Putamen (tissue), 1 donor: ENCODE measurements around the gene RNF187.

Experiments used
- DNase-seq: peaks from one replicate; pipeline ENCODE4 v3.0.0-alpha.2; 2016; ENCODE audit warnings: low spot score

RNF187 gene

DNA sequence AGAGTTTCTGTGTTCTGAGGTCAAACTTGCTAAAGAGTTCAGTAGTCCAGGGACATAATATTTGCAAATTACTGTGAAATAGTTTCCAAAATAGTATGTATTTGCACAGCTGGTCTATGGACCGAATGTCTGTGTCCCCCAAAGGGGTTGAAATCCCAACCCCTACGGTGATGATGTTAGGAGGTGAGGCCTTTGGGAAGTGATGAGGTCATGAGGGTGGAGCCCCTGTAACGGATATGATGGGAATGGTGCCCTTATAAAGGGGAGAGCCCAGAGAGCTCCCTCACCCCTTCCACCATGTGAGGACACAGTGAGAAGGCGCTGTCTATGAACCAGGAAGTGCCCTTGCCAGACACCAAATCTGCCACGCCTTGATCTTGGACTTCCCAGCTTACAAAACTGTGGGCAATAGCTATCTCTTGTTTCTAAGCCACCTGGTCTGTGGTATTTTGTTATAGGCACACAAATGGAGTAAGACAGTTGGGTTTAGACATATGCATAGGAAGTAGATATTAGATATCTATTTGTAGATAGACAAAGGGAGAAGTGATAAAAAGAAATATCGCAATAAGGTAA is 21.7 kb downstream of the RNF187 start:
- DNase-seq: no peak

DNA sequence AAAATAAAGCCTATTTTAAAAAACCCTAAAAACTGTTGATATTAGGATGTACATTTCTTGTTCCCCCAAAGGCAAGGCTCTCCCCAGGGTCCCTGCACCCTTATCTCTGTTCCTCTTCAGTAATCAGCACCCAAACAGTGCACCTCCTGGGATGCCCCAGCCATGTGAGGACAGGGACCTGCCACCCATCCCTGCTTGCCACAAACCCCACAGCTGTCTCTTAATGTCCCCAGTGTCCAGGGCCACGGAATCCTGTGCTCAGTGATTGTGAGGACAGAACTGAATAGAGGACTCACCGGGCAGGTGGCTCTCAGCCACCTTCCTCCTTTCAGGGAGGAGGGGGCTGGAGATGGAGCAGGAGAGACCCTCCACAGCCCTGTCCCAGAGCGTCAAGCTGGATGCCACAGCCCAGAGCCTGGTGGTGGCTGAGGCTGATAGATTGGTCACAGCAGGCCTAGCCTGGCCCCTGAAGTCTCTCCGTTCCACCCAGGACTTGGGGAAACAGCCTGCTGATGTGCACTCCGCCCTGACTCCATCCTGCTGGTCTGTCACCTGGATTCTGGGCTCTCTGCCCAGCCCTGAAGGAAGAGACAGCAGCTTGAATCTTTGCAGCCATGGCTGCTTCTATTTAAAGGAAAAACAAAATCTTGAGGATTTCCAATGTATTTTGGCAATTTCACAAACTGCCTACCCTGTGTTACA is 23.1 kb downstream of the RNF187 start:
- DNase-seq: no peak

DNA sequence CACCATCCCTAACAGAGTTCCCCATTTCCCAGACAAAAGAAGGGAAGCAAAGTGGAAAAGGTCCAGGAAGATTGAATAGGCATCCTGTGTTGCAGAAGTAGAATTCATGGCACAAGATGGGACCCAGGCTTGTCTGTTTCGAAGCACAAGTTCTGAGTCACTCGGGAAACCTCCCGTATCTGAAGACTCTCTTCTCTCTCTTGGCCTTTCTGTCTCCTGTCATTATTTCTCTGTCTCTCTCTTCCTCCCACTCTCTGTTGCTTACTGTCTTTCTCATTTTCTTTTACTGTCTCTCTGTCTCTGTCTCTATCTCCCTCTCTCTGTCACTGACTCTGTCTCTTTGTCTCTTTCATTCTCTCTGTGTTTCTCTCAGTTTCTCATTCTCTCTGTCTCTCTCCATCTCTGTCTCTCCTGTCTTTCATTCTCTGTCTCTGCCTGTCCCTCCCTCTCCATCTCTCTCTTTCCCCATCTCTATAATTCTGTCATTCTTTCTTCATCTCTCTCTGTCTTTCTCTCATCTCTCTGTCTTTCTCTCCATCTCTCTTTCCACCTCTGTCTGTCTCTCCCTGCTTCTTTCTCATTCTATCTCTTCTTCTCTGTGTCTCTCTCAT is 23.7 kb downstream of the RNF187 start:
- no peak for DNase-seq

DNA sequence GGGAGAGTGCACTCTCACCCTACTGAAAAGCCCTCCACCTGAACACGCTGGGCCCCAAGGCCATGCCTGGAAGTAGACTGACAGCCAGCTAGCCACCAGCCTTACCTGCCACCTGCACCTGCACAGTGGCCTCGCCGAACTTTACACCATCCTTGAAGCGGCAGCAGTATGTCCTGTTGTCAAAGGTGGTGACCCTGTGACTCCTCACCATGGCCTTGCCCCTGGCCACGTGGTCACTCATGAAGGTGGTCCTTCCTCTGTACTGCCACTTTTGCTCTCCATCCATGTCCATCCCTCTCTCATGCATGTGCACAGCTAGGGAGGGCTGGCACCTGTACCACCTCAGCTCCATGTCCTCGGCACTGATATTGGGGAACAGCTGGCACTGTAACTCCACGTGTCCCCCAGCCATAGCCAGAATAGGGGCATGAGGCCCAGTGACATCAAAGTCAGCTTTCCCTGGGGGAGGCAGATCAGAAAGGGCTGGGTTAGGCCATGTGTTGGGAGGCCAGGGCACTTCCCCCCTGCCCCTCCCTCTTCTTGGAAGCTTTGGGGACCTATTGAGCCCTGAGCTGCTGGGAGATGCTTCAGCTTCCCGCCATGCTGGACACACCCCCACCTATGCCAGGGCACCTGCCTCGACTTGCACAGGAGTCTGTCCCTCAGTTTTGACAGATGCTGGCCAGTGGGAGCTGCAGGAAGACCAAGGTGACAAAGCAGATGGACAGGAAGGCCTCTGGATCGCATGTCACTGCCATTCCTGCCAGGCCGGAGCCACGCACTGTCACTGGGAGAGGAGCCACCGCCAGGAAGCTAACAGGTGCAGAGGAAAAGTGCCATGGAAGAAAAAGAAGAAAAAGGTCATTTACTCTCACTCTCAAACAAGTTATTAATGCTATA is 24.6 kb downstream of the RNF187 start:
- DNase-seq: no peak

DNA sequence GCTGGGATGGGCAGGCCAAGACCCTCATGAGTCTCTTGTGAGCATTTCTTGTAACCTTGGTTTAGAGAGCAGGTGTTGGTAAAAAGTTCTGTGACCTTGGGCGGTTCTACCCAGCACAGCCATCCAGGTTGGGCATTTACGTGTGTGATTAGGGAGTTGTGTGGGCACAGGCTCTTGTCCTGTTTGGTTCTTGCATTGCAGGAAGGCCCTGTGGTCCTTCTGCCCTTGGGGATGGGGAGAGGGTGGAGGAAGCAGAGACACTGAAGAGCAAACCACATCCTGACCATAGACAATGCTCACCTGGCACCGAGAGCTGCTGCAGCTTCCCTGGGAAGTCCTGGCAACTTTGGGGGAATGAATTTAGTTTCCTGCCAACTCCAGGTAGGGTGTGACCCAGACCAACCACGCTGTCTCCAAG is 25.6 kb downstream of the RNF187 start:
- DNase-seq: no peak

DNA sequence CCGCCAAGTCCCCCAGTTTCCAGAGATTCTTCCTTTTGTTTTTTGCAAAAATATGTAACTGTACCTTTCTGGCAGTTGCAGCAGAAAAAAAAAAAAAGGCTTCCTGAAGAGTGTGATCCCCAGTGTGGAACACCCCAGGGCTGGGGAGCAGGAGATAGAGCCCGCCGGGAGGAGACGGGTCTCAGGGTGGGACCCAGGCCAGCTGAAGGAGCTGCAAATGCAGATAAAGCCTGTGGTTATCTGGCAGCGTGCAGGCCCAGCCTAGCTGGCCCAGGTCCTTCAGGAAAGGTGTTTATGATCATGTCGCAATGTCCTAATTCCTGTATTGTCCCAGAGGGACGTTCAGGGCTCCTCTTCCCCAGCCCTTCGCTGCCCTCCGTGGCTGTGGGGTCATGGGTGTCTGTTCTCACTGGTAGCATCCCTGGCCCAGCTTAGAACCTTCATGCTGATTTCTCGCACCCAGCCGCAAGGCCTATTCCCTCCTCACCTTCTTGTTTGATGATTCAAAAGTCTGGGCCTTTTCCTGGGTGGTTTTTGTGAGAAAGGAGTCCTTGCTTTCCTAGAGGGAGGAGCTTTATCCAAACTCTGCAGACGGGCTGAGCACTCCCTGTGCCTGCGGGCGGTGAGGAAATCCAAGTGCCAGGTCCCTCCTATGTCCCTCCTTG is 26.2 kb downstream of the RNF187 start:
- no peak for DNase-seq

DNA sequence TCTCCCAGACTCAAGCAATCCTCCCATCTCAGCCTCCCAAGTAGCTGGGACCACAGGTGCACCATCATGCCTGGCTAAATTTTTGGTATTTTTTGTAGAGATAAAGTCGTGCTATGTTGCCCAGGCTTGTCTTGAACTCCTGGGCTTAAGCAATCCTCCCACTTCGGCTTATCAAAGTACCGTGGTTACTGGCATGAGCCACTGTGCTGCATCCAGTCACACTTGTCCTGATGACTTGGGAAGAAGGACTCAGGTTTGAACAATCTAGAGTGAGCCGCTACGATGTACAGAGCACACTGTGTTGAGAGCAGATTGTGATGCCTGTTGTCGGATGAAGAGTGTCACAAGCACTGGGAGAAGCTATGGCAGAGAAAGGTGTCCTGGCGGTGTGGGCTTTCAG is 27.2 kb downstream of the RNF187 start:
- no peak for DNase-seq

DNA sequence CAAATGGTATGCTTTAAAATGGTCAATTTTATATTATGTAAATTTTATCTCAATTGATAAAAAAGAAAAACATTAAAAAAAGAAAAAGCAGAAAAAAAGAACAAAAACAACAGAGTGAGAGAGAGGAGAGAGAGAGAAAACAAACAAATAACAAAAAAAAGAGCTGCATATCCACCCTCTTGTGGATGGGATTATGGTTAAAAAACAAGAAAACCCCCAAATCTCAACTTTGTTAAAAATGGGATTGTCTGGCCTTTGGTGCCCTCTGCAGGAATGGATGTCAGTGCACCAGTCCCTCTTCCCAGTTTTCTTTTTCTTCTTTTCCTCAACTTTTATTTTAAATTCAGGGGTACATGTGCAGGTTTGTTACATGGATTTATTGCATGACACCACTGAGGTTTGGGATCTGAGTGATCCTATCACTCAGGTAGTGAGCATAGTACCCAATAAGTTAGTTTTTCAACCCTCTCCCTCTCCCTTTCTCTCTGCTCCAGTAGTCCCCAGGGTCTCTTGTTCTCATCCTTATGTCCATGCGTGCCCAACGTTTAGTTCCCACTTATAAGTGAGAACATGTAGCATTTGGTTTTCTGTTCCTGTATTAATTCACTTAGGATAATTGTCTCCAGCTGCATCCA is 28.1 kb downstream of the RNF187 start:
- DNase-seq: no peak

DNA sequence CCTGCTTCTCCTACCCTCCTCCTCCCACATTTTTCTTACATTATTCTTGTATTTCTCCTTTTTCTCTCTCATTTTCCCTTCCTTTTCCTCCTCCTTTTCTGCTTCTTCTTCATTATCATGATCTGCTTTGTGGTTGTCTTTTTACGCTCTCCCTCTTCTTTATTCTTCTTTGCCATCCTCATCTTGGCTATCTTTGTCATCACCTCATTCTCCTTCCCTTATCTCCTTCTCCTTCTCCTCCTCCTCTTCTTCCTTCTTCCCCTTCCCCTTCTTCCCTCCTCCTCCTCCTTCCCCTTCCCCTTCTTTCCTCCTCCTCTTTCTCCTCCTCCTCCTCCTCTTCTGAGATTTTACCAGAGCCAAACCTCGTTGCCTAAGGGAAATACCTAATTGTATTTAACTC is 30.5 kb downstream of the RNF187 start:
- DNase-seq: no peak

DNA sequence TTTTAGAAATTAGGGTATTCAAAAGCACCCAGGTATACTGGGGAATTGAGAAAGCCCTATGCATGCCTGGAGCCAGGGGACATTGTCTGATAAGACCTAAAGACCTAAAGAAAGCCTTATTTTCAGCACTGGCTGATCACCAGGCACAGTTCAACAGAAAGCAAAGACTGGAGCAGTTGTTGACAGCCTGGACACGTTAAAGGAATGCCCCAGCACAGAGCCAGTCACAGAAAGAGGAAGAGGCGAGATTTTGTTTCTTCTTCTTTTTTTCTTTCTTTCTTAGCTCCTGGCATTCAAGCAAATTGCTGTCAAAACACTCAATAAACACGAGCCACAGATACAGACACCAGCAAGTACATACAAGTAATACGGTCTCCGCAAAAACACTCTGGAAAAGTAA is 40.4 kb downstream of the RNF187 start:
- no peak for DNase-seq

DNA sequence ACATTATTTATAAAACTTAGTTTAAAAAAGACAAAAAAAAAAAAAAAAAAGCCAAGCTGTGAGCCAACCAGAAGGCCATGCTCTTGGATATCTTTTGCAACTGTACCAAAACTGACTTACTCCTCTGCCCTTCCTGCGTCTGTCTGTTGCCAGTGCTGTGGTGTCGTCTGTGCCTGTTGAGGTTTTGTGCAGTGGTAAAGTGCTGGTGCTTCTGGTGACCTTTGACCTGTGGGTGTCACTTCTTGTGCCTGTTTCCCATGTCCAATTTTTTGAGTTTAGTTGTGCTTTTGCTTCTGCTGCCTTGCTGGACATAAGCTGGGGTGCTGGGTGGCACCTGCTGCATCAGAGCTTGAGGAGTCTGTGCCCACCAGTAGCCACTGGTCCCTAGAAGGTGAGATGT is 41.4 kb downstream of the RNF187 start:
- DNase-seq: no peak

DNA sequence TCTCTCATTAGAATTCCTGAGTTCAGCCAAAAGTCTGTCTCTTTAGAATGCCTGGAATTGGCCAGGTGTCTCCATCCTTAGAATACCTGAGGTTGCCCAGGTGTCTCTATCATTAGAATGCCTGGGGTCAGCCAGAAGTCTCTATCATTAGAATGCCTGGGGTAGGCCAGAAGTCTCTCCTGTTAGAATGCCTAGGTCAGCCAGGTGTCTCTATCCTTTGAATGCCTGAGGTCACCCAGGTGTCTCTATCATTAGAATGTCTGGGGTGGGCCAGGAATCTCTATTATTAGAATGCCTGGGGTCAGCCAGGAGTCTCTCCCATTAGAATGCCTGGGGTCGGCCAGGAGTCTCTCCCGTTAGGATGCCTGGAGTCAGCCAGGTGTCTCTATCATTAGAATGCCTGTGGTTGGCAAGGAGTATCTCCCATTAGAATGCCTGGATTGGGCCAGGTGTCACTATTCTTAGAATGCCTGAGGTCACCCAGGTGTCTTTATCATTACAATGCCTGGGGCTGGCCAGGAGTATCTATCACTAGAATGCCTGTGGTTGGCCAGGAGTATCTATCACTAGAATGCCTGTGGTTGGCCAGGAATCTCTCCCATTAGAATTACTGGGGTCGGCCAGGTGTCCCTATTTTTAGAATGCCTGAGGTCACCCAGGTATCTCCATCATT is 43.0 kb downstream of the RNF187 start:
- no peak for DNase-seq

DNA sequence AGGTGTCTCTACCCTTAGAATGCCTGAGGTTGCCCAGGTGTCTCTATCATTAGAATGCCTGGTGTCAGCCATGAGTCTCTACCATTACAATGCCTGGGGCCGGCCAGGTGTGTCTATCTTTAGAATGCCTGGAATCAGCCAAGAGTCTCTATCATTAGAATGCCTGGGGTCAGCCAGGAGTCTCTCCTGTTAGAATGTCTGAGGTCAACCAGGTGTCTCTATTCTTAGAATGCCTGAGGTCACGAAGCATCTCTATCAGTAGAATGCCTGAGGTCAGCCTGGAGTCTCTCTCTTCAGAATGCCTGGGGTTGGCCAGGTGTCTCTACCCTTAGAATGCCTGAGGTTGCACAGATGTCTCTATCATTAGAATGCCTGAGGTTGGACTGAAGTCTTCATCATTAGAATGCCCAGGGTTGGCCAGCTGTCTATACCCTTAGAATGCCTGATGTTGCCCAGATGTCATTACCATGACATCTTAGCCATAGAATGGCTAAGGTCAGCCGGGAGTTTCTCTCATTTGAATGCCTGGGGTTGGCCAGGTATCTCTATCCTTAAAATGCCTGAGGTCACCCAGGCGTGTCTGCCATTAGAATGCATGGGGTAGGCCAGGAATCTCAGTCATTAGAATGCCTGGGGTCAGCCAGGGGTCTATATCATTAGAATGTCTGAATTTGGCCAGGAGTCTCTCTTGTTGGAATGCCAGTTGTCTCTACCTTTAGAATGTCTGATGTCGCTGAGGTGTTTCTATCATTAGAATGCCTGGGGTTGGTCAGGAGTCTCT is 44.0 kb downstream of the RNF187 start:
- no peak for DNase-seq

DNA sequence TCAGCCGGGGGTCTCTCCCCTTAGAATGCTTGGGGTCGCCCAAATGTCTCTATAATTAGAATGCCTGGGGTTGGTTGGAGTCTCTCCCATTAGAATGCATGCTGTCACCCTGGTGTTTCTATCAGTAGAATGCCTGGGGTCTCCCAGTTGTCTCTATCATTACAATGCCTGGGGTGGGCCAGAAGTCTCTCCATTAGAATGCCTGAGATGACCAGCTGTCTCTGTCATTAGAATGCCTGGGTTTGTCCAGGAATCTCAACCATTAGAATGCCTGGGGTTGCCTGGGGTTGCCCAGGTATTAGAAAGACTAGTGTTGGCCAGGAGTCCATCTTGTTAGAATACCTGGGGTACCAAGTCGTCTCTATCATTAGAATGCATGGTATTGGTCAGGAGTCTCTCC is 51.6 kb downstream of the RNF187 start:
- DNase-seq: no peak

DNA sequence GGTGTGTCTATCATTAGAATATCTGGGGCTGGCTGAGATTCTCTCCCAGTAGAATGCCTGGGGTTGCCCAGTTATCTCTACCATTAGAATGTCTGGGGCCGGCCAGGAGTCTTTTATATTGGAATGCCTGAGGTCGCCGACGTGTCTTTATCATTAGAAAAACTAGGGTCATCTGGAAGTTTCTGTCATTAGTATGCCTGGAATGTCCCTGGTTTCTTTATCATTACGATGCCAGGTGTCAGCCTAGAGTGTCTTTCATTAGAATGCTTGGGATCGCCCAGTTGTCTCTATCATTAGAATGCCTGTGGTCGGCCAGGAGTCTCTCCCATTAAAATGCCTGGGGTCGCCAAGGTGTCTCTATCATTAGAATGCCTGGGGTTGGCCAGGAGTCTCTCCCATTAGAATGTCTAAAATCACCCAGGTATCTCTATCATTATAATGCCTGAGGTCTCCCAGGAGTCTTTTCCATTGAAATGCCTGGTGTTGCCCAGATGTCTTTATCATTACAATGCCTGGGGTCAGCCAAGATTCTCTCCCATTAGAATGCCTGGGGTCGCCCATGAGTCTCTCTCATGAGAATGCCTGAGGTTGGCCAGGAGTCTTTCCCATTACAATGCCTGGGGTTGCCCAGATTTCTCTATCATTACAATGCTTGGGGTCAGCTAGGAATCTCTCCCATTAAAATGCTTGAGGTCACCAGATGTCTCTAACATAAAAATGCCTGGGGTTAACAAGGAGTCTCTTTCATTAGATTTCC is 53.2 kb downstream of the RNF187 start:
- DNase-seq: no peak

DNA sequence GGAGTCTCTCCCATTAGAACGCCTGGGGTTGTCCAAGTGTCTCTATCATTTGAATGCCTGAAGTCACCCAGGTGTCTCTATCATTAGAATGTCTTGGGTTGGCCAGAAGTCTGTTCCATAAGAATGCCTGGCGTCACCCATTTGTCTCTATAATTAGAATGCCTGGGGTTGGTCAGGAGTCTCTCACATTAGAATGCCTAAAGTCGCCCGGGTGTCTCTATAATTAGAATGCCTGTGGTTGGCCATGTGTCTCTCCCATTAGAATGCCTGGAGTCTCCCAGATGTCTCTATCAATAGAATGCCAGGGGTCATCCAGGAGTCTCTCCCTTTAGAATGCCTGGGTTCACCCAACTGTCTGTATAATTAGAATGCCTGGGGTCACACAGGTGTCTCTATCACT is 54.5 kb downstream of the RNF187 start:
- no peak for DNase-seq

DNA sequence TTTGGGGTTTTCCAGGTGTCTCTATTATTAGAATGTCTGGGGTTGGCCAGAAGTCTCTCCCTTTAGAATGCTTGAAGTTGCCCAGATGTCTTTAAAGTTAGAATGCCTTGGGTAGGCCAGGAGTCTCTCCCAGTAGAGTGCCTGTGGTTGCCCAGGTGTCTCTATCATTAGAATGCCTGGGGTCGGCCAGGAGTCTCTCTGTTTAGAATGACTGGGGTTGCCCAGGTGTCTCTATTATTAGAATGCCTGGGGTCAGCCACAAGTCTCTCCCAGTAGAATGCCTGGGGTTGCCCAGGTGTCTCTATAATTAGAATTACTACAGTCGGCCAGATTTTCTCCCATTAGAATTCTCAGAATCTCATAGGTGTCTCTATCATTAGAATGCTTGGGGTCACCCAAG is 55.2 kb downstream of the RNF187 start:
- no peak for DNase-seq

DNA sequence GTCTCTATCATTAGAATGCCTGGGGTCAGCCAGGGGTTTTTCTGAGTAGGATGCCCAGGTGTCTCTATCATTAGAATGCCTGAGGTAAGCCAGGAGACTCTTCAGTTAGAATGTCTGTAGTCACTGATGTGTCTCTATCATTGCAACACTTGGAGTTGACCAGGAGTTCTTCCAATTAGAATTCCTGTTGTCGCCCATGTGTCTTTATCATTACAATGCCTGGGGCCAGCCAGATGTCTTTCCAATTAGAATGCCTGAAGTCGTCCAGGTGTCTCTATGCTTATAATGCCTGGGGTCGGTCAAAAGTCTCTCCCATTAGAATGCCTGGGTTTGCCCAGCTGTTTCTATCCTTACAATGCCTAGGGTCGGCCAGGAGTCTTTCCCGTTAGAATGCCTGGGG is 55.8 kb downstream of the RNF187 start:
- DNase-seq: no peak

DNA sequence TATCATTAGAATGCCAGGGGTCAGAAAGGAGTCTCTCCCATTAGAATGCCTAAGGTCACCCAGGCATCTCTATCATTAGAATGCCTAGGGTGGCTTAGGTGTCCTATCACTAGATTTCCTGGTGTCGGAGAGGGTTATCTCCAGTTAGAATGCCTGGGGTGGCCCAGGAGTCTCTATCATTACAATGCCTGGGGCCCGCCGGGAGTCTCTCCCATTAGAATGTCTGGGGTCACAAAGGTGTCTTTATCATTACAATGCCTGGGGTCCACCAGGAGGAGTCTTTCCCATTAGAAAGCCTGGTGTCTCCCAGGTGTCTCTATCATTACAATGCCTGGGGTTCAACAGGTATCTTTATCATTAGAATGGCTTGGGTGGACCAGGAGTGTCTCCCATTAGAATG is 56.2 kb downstream of the RNF187 start:
- no peak for DNase-seq
